ENCODE measurements around the gene RNF44. TPM values are rescaled to one million over a fixed set of nuclear protein-coding genes. Genes with fewer than 3 reads are reported as not detected.

The RNF44 gene
- total RNA-seq, 1 experiment from 2014 or later: 113 TPM

- H3K4me1 ChIP-seq (ENCODE audit: control insufficient read depth, insufficient read depth, low read length): no peaks in the 10 kb centered on the region
- BruUV-seq (replicated peaks): no TSS peak
- DNase-seq (ENCODE audit: low read depth, low spot score) (no peak), ATAC-seq (no peak)
- H3K27me3 ChIP-seq (ENCODE audit: control insufficient read depth, insufficient read depth, low read length): no peaks in the 10 kb centered on the region
- no peak for TF ChIP-seq TCF7L2 (IDR thresholded peaks at IDR 0.05; ENCODE audit: low read depth, low read length)
- no peak for TF ChIP-seq REST (IDR thresholded peaks at IDR 0.05; ENCODE audit: insufficient read depth in 1 of 2, low read depth in 2 of 2, low read length in 1 of 2)
- no peak for TF ChIP-seq SIN3A (IDR thresholded peaks at IDR 0.05; ENCODE audit: borderline replicate concordance, insufficient read depth, low read depth, low read length)
- no peak for TF ChIP-seq POLR2AphosphoS5 (IDR thresholded peaks at IDR 0.05; ENCODE audit: low read depth, low read length)
- TF ChIP-seq CTCF (IDR thresholded peaks at IDR 0.05): no peak
- POLR2A ChIA-PET: no interaction called here
- intact Hi-C loops (cut with micrococcal nuclease; ENCODE audit: unreplicated experiment): no loop called here
- H3K27ac ChIP-seq (ENCODE audit: low read length): no peak overlapping the region
- no peaks in the 10 kb centered on the region for H3K9me3 ChIP-seq (ENCODE audit: control insufficient read depth, insufficient read depth, low read depth, low read length)
- in situ Hi-C loops (cut with HindIII; ENCODE audit: low pct_unique_long_range_greater_than_20kb, low sequenced_read_pairs): no loop called here
- H3K4me3 ChIP-seq (ENCODE audit: low read depth in 2 of 2, low read length in 2 of 2): no peak overlapping the region
- no peaks in the 10 kb centered on the region for H3K36me3 ChIP-seq (ENCODE audit: control insufficient read depth, insufficient read depth, low read length)
- CTCF ChIA-PET: no interaction called here
Observed at GRCh38 chr5:176559683-176560082, 22.5 kb upstream of the RNF44 start.

- POLR2A ChIA-PET: interaction anchor here (0.6 kb wide), 2 partner anchors 8 to 110 kb away, joined by 3 to 4 read pairs; partner anchors contain the start of gene FAF2
- BruUV-seq (replicated peaks): no TSS peak
- in situ Hi-C loops (cut with HindIII; ENCODE audit: low pct_unique_long_range_greater_than_20kb, low sequenced_read_pairs): no loop called here
Observed at GRCh38 chr5:176557846-176558245, 20.6 kb upstream of the RNF44 start.

More at GRCh38 chr5:176557846-176558245, 20.6 kb upstream of the RNF44 start:
- Histone ChIP-seq H3K9me3 (ENCODE audit: control insufficient read depth, insufficient read depth, low read depth, low read length) (no peaks in the 10 kb centered on the region), H3K4me1 (ENCODE audit: control insufficient read depth, insufficient read depth, low read length) (peaks cover 12% of the 10 kb centered on the region), H3K27me3 (ENCODE audit: control insufficient read depth, insufficient read depth, low read length) (no peaks in the 10 kb centered on the region), H3K36me3 (ENCODE audit: control insufficient read depth, insufficient read depth, low read length) (no peaks in the 10 kb centered on the region), H3K4me3 (ENCODE audit: low read depth in 2 of 2, low read length in 2 of 2) (no peak overlapping the region), H3K27ac (ENCODE audit: low read length) (no peak overlapping the region)
- CTCF ChIA-PET: no interaction called here
- DNase-seq (ENCODE audit: low read depth, low spot score): no peak
- TF ChIP-seq TCF7L2 (IDR thresholded peaks at IDR 0.05; ENCODE audit: low read depth, low read length) (no peak), CTCF (IDR thresholded peaks at IDR 0.05) (no peak), REST (IDR thresholded peaks at IDR 0.05; ENCODE audit: insufficient read depth in 1 of 2, low read depth in 2 of 2, low read length in 1 of 2) (no peak), POLR2AphosphoS5 (IDR thresholded peaks at IDR 0.05; ENCODE audit: low read depth, low read length) (no peak), SIN3A (IDR thresholded peaks at IDR 0.05; ENCODE audit: borderline replicate concordance, insufficient read depth, low read depth, low read length) (no peak)
- ATAC-seq: no peak
- intact Hi-C loops (cut with micrococcal nuclease; ENCODE audit: unreplicated experiment): no loop called here
